GM21786 (cell line): Measurements from ENCODE around the gene GRIK2.
"Not testable (repeated sequence)": the region's sequence is repeated elsewhere in the genome, so short reads cannot be mapped to it uniquely, and the experiment has no call there.

Source experiments
- ATAC-seq: cut with Tn5 transposase; IDR thresholded peaks from one replicate; pipeline ENCODE4 v1.9.1; 2021; ENCODE audit not compliant: unreplicated experiment

Gene GRIK2

GRCh38 chr6:101980924-101981323 lies 587.4 kb downstream of the GRIK2 start:
- ATAC-seq: no peak

- no peak for ATAC-seq
Measured at GRCh38 chr6:101986476-101986875, 593.0 kb downstream of the GRIK2 start.

- ATAC-seq: no peak
Measured at GRCh38 chr6:101992286-101992685, 598.8 kb downstream of the GRIK2 start.

- ATAC-seq: no peak
Measured at GRCh38 chr6:101994521-101994920, 601.0 kb downstream of the GRIK2 start.

- no peak for ATAC-seq
Measured at GRCh38 chr6:102015431-102015830, 621.9 kb downstream of the GRIK2 start.

- no peak for ATAC-seq
Measured at GRCh38 chr6:102022281-102022680, 628.8 kb downstream of the GRIK2 start.

GRCh38 chr6:102022803-102023202 lies 629.3 kb downstream of the GRIK2 start:
- ATAC-seq: no peak

GRCh38 chr6:102023977-102024657 lies 630.6 kb downstream of the GRIK2 start:
- no peak for ATAC-seq

GRCh38 chr6:102026649-102027048 lies 633.1 kb downstream of the GRIK2 start:
- no peak for ATAC-seq

GRCh38 chr6:102028176-102028575 lies 634.7 kb downstream of the GRIK2 start:
- ATAC-seq: no peak

GRCh38 chr6:102038964-102039363 lies 645.5 kb downstream of the GRIK2 start:
- no peak for ATAC-seq

- no peak for ATAC-seq
Measured at GRCh38 chr6:102039441-102039840, 645.9 kb downstream of the GRIK2 start.

GRCh38 chr6:102051001-102051400 lies 657.5 kb downstream of the GRIK2 start:
- no peak for ATAC-seq

GRCh38 chr6:102051720-102052119 lies 658.2 kb downstream of the GRIK2 start:
- ATAC-seq: no peak

GRCh38 chr6:102064142-102064541 lies 670.6 kb downstream of the GRIK2 start:
- ATAC-seq: no peak

GRCh38 chr6:102066301-102066700 lies 672.8 kb downstream of the GRIK2 start:
- ATAC-seq: no peak

- ATAC-seq: no peak
Measured at GRCh38 chr6:102068349-102068929, 674.9 kb downstream of the GRIK2 start.

- no peak for ATAC-seq
Measured at GRCh38 chr6:102075539-102075938, 682.0 kb downstream of the GRIK2 start.

- no peak for ATAC-seq
Measured at GRCh38 chr6:102085257-102085656, 691.7 kb downstream of the GRIK2 start.

- not testable (repeated sequence) for ATAC-seq
Measured at GRCh38 chr6:102088160-102088559, 694.7 kb downstream of the GRIK2 start.

GRCh38 chr6:102114402-102114801 lies 720.9 kb downstream of the GRIK2 start:
- peak; percentile 79 for ATAC-seq

GRCh38 chr6:102115911-102116310 lies 722.4 kb downstream of the GRIK2 start:
- ATAC-seq: no peak

GRCh38 chr6:102118034-102118433 lies 724.5 kb downstream of the GRIK2 start:
- ATAC-seq: no peak
